Muscle of back (tissue), 11 donors: ENCODE results near the gene SEC31A. TPM values are rescaled to one million over a fixed set of nuclear protein-coding genes. Genes with fewer than 3 reads are reported as not detected.
"Not testable (repeated sequence)": the region's sequence is repeated elsewhere in the genome, so short reads cannot be mapped to it uniquely, and the experiment has no call there.

ENCODE experiments used
- DNase-seq, 3 donors: peaks; one replicate each; pipeline versions ENCODE4 v3.0.0 to v3.0.0-alpha.2; 2013
- polyA plus RNA-seq, 10 donors: library from polyadenylated mRNA; unstranded; fragments of 120-200 nt; gene quantifications; one replicate each; pipeline ENCODE4 v1.2.1, GENCODE V29; 2013; ENCODE audit not compliant: insufficient read length in 10 of 10

The SEC31A gene
- polyA plus RNA-seq, 10 donors, result 164 to 239 (median 190) TPM

DNA sequence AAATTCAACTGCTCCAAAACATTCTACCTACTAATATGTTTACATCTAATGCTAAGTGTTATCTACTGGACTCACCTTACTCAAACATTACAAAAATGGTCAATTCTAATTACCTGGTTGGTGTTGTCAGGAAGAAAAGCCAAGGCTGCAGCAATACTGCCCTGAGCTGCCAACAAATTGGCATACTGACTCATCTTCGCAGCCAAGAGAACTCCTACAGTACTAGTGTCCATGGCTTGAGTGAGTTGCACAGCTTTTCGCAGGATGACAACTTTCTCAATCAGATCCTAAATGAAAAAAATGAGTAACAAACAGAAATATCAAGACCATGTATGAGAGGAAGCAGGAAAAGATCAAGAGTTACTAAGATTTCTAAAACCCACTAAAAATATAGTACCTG is 39.6 kb downstream of the SEC31A start:
- DNase-seq, result no peak

DNA sequence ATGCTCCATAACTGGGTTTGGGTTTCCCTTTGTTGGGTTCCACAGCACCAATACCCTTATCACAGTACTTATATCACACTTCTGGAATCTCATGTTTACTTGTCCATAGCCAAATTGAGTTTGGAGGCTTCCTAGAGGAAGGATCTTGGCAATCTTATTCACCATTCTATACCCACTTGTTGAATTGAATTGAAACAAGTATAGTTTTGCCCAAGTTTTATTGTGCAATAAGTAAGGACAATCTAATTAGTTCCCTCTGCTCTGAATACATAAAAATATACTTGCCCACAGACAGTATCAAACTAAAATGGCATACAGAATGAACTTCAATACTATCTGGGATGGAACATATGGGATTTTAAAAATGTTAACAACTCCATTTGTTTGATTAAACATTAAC is 40.3 kb downstream of the SEC31A start:
- no peak for DNase-seq

DNA sequence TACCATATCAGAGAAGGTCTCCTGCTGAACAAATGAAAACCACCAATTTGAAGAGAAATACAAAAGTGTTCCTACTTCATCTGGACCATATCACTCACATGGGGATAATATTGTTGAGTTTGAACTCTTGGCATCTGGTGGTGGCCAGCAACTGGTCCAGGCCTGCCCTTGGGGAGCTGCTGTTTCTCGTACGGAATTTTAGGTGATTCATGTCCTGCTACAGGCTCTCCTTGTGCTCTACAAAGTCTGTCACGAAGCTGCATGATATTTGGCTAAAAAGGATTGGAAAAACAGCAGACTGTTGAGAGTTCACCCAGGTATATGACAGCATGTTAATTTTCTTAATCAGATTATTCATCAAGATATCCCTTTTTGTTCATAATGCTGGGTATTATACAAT is 42.2 kb downstream of the SEC31A start:
- DNase-seq, result no peak

DNA sequence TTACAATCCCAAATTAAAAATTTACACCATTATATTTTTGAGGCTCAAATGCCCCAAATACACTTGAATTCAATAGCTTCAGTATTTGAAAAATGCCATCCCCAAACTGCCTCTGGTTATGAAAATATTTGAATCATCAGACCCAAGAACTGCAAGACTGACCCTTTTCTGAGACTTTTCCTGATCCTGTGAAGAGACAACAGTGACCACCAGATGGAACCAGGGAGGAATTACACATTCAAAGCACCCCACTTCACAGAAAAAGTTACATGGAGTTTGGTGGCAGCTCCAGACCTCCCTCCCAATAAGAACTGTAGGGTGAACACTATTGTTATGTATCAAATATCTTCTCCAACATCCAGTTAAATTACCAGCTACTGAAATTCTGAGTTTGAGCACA is 48.4 kb downstream of the SEC31A start:
- DNase-seq, result no peak

DNA sequence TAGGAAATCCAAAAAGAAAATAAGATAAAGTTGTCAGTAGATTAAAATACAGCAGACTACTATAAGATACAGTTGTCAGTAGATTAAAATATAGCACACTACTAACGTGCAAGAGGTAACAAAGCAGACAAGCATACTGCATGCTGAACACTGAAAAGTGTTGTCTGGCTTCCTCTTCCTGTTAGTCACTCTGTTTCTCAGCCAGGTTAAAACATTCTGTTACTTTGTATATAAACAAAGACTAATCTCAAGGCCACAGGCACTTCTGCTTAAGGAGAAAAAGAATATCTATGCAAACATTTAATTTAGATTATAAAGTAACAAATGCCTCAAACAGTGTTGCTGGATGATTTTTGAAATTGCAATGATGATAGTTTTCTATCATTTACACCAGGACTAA is 51.3 kb downstream of the SEC31A start:
- DNase-seq, result no peak

DNA sequence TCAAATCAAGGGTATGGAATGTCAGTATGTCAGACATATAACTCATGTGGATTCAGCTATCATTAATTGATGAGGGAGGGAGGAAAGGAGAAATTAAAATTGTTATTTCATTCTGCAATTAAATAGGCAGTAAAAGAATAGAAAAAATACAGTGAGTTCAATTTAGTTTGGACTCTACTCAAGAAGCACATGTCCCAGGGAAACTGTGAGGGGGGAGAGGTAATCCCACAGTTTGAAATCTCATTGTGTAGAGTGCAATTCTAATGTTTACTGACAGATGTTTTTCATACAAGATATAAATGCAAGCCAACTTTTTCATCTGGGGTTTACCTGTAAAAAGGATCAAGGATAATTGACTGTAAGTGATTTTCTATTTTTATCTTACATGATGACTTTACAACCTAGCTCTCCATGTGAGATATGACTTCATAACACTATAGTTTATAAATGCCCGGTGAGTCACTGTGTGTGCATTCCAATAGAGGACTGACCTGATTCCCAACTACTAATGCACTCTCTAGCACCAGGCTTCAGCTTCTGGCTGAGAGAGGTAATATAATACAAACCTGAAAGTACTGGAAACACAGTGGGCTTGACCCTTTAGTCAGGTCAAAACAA is 57.1 kb downstream of the SEC31A start:
- DNase-seq, result peak in 2 of 3 donors; percentile 18 to 70

DNA sequence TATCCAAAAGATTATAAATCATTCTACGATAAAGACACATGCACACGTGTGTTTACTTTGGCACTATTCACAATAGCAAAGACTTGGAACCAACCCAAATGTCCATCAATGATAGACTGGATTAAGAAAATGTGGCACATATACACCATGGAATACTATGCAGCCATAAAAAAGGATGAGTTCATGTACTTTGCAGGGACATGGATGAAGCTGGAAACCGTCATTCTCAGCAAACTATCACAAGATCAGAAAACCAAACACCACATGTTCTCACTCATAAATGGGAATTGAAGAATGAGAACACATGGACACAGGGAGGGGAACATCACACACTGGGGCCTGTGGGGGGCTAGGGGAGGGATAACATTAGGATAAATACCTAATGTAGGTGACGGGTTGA is 57.9 kb downstream of the SEC31A start:
- DNase-seq, result not testable (repeated sequence)

DNA sequence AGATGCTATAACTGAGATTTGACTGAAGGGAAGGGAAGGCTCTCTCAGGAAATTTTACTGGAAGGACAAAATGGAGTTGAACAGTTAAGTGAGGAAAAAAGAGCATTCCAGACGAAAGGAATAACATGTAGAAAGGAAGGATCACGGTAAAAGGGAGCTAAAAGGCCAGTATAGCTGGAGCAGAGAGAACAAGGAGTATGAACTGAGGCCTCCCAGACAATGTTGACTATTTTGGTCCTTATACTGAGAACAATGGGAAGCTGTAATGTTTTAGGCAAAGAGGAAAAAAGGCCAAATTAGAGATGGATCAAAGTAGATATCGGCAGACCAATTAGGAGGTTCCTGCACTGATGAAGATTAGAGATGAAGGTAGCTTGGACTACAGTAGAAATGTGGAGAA is 65.5 kb downstream of the SEC31A start:
- no peak for DNase-seq

DNA sequence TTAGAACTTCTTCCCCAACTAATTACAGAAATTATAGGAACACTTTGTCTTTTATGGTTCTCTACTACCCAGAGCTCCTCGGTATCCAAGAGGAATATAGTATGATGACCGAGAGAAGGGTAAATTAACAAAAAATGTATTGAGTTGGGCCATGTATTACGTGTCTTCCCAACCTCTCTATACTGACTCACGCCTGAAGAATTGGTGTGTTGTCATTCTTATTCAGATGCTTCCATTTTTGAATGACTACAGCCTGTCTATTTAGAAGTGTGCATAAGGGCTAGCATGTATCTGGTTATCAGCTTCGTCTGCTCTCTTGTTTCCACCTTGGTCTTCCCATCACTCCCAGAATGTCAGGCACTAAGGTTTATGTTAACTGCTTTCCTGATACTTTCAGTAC is 67.9 kb downstream of the SEC31A start:
- peak in 1 of 3 donors; percentile 17 for DNase-seq

DNA sequence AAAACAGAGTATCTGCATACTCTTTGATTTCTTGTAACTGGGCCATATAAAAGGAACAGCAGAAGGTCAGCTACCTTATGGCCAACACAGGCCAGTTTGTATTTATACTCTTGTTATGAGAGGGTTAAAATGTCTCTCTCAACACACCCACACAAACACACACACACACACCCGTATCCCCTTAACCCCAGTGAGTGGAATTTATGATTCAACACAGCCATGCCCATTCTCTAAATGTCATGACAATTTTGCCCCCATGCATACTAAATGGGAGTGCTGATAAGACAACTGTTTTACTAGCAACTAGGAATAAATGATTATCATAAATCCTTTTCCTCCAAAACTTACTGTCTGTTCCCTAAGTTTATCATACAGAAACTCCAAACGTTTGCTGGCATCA is 70.3 kb downstream of the SEC31A start:
- no peak for DNase-seq

DNA sequence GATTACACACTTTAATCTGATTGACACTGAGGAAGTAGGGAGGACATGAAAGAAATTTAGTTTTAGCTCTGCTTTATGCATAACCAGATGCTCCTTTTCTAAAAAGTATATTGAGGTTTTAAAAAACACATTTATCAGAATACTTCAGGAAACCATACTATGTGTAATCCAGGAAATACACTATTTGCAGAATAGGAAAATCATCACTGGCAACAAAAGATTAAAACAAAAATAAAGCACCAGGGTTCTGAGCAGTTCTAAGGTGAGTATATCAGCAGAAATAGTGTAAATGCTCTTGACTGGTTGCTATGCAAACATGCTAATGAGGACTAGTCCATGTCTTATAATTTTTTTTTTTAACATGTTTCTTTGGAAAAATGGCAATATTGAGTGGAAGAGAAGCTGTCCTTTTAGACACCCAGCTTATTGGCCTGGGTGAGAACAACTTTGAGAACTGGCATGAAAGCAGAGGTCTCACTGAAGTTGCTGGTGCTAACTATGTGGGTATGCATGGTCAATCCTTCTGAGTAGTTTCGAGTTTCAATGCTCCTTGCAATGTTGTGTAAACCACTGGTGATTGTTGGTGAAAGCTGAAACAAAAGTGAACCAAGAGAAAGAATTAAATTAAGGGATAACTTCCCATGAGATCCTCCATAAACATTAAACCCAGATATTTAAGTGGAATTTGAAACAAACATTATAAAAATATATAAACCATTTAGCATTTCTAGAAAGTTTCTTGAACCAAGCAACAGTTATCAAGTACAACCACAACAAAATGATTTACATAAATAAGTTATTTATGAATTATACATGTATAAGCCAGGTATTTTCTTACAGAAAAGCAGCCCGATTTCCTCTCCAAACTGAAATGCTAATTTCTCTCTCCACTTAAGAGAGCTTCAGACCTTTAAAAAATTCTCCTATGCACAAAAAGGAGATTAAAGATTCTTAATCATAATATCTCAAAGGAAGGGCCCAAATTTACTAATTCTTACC is 72.0 kb downstream of the SEC31A start:
- DNase-seq, result no peak

DNA sequence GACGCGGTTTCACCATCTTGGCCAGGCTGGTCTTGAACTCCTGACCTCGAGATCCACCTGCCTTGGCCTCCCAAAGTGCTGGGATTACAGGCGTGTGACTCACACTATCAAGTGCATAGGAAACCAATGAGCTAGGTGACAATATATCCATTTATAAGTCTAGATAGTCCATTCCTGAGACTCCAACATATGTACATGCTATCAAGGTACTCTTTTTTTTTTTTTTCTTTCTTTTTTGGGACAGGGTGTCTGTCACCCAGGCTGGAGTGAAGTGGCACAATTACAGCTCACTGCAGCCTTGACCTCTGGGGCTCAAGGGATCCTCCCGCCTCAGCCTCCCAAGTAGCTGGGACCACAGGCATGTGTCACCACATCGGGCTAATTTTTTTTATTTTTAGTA is 74.1 kb downstream of the SEC31A start:
- DNase-seq, result not testable (repeated sequence)

DNA sequence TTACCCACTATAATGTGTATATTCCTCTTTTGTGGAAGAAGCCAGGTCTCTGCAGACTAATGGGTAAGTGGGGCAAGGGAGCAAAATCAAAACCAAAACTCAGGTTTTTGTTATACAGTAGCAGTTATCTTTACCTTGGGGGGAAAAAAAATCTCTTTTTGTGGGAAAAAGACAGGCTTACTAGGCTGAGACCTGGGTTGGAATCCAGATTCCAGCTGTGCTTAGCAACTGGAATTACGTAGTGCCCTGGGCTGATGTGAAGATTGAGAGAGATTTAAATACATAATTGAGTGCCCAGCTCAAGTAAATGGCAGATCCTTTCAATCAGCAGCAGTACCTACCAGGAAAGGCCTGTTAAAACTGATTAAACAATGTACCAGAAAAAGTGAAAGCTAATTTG is 76.9 kb downstream of the SEC31A start:
- DNase-seq, result no peak

DNA sequence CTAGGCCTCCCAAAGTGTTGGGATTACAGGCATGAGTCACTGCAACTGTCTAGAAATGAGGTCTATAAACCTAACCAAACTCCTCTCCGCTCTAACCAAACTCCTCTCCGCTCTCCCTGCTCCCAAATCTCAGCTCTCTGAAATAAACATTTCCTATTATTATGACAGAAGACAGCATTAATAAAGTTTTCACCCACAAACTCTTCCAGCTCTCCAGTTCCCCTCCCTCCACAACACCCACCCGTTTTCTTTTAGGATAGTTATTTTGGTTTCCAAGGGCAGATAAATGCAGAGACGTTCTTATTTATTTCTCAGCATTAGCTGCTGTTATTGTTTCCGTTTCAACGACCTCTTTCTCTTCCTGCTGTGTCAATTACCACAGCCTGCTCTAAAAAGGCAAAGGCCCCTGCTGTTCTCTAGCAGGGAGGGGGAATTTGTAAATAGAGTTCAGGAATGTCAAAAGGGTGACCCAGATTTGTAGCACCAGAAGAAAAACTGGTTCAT is 79.1 kb downstream of the SEC31A start:
- DNase-seq, result no peak

DNA sequence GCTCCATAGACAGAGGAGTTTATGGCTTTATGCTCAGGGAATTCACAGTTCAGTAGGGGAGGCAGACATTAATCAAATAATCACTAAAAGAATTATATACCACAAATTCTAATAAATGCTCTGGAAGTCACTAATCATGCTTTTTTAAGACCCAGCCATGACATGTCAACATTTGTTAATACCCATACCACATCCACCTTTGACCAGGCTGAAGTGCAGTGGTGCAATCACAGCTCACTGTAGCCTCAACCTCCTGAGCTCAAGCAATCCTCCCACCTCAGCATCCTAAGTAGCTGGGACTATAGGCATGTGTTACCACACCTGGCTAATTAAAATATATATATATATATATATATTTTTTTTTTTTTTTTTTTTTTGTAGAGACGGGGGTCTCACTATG is 79.6 kb downstream of the SEC31A start:
- no peak for DNase-seq

DNA sequence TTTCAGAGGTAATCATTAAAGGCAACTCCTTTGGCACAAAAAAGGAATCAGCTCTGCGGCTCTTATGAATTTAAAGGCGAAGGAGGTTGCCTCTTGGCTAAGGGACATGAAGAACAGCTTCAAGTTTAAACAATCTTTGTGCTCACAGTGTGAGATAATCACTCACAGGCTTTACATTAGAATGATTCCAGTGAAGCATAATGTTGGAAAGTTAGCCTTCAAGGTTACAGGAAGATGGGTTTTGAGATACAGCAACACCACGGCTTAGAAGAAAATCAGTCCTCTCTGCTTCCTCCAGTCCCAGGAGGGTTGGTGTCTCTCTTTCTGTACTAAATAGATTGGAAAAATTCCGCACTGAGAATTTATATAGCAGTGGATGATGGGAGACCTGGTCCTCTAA is 80.8 kb downstream of the SEC31A start:
- peak in 1 of 3 donors; percentile 13 for DNase-seq

DNA sequence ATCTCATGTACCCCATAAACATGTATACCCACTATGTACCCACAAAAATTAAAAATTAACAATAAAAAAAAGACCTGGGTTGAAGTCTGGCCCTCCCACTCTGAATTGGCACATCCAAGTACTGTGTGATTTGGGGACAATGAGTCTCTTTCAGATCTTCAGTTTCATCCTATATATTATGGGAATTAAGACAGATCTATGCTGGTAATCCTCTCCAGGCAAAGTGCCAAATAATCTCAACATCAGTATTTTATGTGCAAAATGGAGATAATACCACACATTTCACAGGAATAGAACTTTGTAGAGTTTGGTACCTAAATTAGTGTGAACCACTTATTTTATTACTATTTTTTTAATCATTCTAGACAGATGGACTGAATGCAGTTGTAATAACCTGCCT is 81.3 kb downstream of the SEC31A start:
- DNase-seq, result no peak

DNA sequence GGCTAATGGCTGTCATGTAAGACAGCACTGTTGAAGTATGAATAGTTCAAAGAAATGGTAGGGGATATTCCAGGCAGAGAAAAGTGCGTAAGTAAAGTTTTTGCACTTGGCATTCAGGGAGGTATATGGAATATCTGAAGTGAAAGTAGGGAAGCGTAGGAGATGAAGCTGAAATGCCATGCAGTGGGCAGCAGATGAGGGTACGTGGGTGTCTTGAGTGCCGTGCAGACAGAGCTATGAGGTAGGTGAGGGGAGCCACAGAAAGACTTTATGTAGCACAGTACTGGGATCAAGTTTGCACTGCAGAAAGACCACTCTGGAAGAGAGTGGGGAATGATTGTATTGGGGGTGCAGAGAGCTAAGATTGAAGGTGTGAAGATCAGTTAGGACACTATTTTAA is 87.2 kb downstream of the SEC31A start:
- DNase-seq, result no peak

DNA sequence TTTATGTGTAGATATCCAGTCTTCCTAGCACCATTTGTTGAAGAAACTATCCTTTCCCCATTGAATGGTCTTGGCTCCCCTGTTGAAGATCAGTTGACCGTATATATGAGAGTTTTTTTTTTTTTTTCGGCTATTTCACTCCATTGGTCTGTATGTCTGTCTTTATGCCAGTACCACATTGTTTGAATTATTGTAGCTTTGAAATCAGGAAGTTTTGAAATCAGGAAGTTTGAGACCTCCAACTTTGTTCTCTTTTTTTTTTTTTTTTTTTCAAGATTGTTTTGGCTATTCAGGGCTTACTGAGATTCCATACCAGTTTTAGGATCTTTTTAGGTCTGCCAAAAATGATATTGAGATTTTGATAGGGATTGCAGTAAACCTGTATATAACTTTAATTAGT is 88.0 kb downstream of the SEC31A start:
- no peak for DNase-seq

DNA sequence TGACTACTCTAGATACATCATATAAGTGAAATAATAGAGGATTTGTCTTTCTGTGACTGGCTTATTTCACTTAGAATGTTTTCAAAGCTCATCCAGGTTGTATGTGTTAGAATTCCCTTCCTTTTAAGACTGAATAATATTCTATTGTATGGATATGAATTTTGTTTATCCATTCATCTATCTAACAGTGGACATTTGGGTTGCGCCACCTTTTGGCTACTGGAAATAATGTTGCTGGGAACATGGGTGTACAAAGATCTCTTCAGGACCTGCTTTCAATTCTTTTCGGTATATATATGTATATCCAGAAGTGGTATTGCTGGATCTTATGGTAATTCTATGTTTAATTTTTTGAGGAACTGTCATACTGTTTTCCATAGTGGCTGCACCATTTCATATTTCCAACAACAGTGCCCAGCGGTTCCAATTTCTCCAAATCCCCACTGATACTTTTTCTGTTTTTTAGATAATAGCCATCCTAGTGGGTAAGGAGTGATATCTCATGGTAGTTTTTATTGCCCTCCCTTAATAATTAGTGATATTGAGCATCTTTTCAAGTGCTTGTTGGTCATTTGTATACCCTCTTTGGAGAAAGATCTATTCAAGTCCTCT is 88.9 kb downstream of the SEC31A start:
- peak in 2 of 3 donors; percentile 25 to 60 for DNase-seq

DNA sequence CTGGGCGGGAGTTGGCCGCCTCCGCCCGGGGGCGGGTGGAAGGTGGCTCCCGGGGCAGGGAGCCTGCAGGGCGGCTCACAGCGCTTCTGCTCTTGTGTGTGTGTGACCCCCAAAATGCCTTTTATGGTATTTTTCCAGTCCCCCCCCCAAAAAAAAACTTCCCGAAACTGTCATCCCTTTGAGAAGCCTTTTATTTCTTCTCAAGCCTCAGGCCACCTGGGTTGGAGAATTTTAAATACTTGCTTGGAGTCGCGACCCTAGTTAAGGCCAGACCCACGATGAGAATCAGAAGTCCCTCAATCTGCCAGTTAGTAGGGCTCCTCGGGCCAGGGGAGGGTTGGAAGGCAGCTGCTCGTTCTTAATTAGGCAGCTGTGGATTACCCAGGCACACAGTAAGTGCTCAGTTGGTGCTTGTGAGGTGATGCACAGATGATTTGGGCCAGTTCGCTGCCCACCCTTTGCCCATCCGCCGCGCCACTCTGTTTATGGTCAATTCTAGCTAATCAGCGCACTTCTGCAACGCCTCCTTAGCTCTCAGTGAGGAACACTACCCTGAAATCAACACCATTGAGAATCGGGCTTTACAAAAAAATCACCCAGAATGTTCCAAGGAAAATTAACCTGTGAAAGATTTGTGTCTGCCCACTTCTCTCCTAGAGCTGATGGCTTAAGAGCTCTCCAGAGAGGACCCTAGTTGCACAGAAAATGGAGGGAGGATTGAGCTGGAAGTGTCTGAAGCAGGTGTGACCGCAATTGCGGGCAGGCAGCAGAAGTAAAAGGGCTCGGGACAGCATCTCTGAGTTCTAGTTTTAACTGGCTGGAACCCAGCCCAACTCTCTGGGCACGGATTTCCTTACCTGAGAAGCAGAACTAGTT is 91.7 kb downstream of the SEC31A start:
- DNase-seq, result no peak
